ENCODE measurements around the gene AK5. TPM values are rescaled to one million over a fixed set of nuclear protein-coding genes. Genes with fewer than 3 reads are reported as not detected.

Gene AK5
- total and polyA plus RNA-seq, 3 donors from 2014 or later, result 28.0 to 40.4 (median 28.7) TPM

GRCh38 chr1:77319036-77319705 lies 37.4 kb downstream of the AK5 start:
- TF ChIP-seq, protein P1, sequence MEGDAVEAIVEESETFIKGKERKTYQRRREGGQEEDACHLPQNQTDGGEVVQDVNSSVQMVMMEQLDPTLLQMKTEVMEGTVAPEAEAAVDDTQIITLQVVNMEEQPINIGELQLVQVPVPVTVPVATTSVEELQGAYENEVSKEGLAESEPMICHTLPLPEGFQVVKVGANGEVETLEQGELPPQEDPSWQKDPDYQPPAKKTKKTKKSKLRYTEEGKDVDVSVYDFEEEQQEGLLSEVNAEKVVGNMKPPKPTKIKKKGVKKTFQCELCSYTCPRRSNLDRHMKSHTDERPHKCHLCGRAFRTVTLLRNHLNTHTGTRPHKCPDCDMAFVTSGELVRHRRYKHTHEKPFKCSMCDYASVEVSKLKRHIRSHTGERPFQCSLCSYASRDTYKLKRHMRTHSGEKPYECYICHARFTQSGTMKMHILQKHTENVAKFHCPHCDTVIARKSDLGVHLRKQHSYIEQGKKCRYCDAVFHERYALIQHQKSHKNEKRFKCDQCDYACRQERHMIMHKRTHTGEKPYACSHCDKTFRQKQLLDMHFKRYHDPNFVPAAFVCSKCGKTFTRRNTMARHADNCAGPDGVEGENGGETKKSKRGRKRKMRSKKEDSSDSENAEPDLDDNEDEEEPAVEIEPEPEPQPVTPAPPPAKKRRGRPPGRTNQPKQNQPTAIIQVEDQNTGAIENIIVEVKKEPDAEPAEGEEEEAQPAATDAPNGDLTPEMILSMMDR (IDR thresholded peaks at IDR 0.05), result no peak
- no peak for TF ChIP-seq POLR2A (IDR thresholded peaks at IDR 0.05)
- Histone ChIP-seq H3K36me3 (ENCODE audit: low read depth, missing control alignments) (no peaks in the 10 kb centered on the region), H3K4me3 (no peak overlapping the region), H3K27me3 (no peaks in the 10 kb centered on the region), H3K27ac (no peak overlapping the region), H3K9me3 (no peaks in the 10 kb centered on the region), H3K4me1 (no peaks in the 10 kb centered on the region)
- intact Hi-C loops (cut with DNase I; ENCODE audit: low total_unique reads), result no loop called here
- DNase-seq, result no peak
- WGBS, 2 donors, result 32 to 39% methylated on average over 1 of the region's 1 CpG

DNA sequence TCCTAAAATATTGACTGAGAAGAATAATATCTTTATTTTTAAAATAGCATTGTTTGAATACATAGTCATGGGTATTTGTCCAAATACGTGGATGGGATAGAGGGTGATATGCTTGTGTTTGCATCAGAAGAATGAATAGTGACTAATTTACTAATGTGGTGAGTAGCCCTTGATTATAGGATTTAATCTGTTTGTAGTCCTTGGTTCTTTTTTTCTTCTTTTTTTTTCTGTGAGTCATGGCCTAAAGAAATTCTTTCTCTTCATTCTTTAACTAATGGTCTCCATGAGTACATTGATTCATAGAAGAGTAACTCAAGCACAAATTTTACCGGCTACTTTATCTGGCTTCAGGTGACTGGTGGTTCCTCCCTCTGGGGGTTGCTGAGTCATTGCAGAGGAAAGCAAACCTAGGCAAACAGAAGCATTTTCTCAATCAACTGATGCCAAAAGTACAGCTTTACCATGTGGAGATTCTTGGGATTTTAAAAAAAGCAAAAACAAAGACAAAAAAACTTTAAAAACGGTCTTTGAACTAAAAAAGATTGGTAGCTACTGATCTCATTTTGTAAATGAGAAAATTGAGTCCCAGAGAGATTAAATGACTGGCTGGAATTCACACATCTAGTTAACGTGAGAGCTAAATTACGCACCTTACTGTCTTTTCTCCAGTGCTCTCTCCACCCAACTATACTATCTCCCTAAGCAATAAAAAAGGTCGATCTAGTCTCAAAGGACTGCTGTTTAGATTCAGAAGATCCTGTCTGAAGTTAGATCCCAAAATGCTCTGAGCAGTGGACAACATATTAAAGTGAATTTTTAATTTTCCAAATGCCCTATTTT lies 40.5 kb downstream of the AK5 start:
- Histone ChIP-seq H3K27ac (no peak overlapping the region), H3K9me3 (no peaks in the 10 kb centered on the region), H3K4me3 (no peak overlapping the region), H3K27me3 (no peaks in the 10 kb centered on the region), H3K36me3 (ENCODE audit: low read depth, missing control alignments) (no peaks in the 10 kb centered on the region), H3K4me1 (no peaks in the 10 kb centered on the region)
- TF ChIP-seq, protein P1 (IDR thresholded peaks at IDR 0.05), result no peak
- no peak for TF ChIP-seq POLR2A (IDR thresholded peaks at IDR 0.05)
- WGBS, 2 donors, result 59 to 67% methylated on average over 6 of the region's 6 CpGs
- no peak for DNase-seq
- intact Hi-C loops (cut with DNase I; ENCODE audit: low total_unique reads), result no loop called here

GRCh38 chr1:77333501-77333900 lies 51.7 kb downstream of the AK5 start:
- intact Hi-C loops (cut with DNase I; ENCODE audit: low total_unique reads), result no loop called here
- Histone ChIP-seq H3K27me3 (no peaks in the 10 kb centered on the region), H3K4me3 (no peak overlapping the region), H3K9me3 (no peaks in the 10 kb centered on the region), H3K4me1 (no peaks in the 10 kb centered on the region), H3K36me3 (ENCODE audit: low read depth, missing control alignments) (no peaks in the 10 kb centered on the region), H3K27ac (no peak overlapping the region)
- no peak for DNase-seq
- no peak for TF ChIP-seq POLR2A (IDR thresholded peaks at IDR 0.05)
- TF ChIP-seq, protein P1 (IDR thresholded peaks at IDR 0.05), result no peak
- WGBS, 2 donors, result 95% methylated on average over 2 of the region's 2 CpGs

GRCh38 chr1:77336729-77337128 lies 54.9 kb downstream of the AK5 start:
- H3K36me3 ChIP-seq (ENCODE audit: low read depth, missing control alignments), result no peaks in the 10 kb centered on the region
- H3K4me1 ChIP-seq, result no peaks in the 10 kb centered on the region
- H3K27ac ChIP-seq, result no peak overlapping the region
- no peak for DNase-seq
- no peak overlapping the region for H3K4me3 ChIP-seq
- no peaks in the 10 kb centered on the region for H3K27me3 ChIP-seq
- intact Hi-C loops (cut with DNase I; ENCODE audit: low total_unique reads), result no loop called here
- H3K9me3 ChIP-seq, result no peaks in the 10 kb centered on the region
- TF ChIP-seq, protein P1 (IDR thresholded peaks at IDR 0.05), result no peak
- TF ChIP-seq POLR2A (IDR thresholded peaks at IDR 0.05), result no peak
